K562 (cell line): ENCODE measurements around the gene CCNL2. TPM values are rescaled to one million over a fixed set of nuclear protein-coding genes. Genes with fewer than 3 reads are reported as not detected.

Experiments used
- CGGBP1 ChIP-seq: fragments of 250-450 bp; sonication (Bioruptor Pico); IDR thresholded peaks from 2 replicates; pipeline ENCODE4 v1.9.0; 2021; ENCODE audit warnings: mild to moderate bottlenecking
- GMEB1 ChIP-seq: fragments of 250-450 bp; sonication (Bioruptor Pico); IDR thresholded peaks from 2 replicates; pipeline ENCODE4 v1.4.0; 2020; ENCODE audit warnings: mild to moderate bottlenecking
- POLR2G ChIP-seq: fragments of 200-400 bp; formaldehyde crosslinking; IDR thresholded peaks from 2 replicates; pipeline ENCODE4 v1.6.1; 2017; ENCODE audit warnings: low read depth, mild to moderate bottlenecking, antibody characterized with exemption, low read length, moderate library complexity
- RBBP5 ChIP-seq: fragments of 200-600 bp; sonication (generic); IDR thresholded peaks from 2 replicates; pipeline ENCODE4 v1.6.1; 2012; ENCODE audit warnings: borderline replicate concordance, mild to moderate bottlenecking, low read length, control low read depth, inconsistent platforms; ENCODE audit not compliant: insufficient read depth, poor library complexity, severe bottlenecking
- RBM39 ChIP-seq: fragments of 200-400 bp; formaldehyde crosslinking; optimal IDR thresholded peaks from 2 replicates; pipeline ENCODE3; 2018; ENCODE audit warnings: low read depth, low read length
- SMARCA5 ChIP-seq: fragments of 450-650 bp; IDR thresholded peaks from 2 replicates; pipeline ENCODE4 v1.6.1; 2016
- SNAPC5 ChIP-seq: fragments of 250-450 bp; sonication (Bioruptor Pico); IDR thresholded peaks from 2 replicates; pipeline ENCODE4 v1.8.0; 2021; ENCODE audit warnings: moderate library complexity, mild to moderate bottlenecking, inconsistent platforms
- YBX1 ChIP-seq: fragments of 450-650 bp; IDR thresholded peaks from 2 replicates; pipeline ENCODE4 v1.7.1; 2016; ENCODE audit warnings: mild to moderate bottlenecking
- ZNF518B ChIP-seq: fragments of 250-450 bp; sonication (Bioruptor Pico); IDR thresholded peaks from 2 replicates; pipeline ENCODE4 v1.5.0; 2021; ENCODE audit warnings: mild to moderate bottlenecking, moderate library complexity
- polyA plus RNA-seq, 8 experiments: library from polyadenylated mRNA; depleted of rRNA in 4 of 8; stranded (reverse) in 5 of 8; unstranded in 3 of 8; fragments of >200 nt; fragmentation: Nextera tagmentation in 2 of 8; fragmentation: Illumina TruSeq in 1 of 8; extraction: Ambion mirVana in 2 of 8; extraction: Trizol in 1 of 8; gene quantifications; 2 replicates each; pipeline versions ENCODE4 v1.2.1 to v1.2.3, GENCODE V29; 2011 to 2014; ENCODE audit warnings: inconsistent platforms in 1 of 8, missing spikeins in 1 of 8
- total RNA-seq, 7 experiments: library from RNA; depleted of rRNA in 6 of 7; stranded (reverse); fragments of >200 nt in 6 of 7; fragmentation: Illumina TruSeq in 2 of 7; extraction: Trizol in 2 of 7; gene quantifications; 2 replicates each; pipeline versions ENCODE4 v1.2.1 to v1.2.3, GENCODE V29; 2011 to 2021; ENCODE audit warnings: low replicate concordance in 1 of 7

The CCNL2 gene
- total and polyA plus RNA-seq, 9 of the 15 experiments (the other 6 are each of a cell fraction or from before 2014, with no cell fraction given), result 2.8 to 287 (median 94.5) TPM

GRCh38 chr1:1374589-1374928 is 24.6 kb downstream of the CCNL2 start (continued):
- TF ChIP-seq GMEB1 (CRISPR knock-in tag) (no peak), POLR2G (no peak), RBM39 (no peak), SMARCA5 (no peak), YBX1 (no peak), RBBP5 (no peak), CGGBP1 (CRISPR knock-in tag) (no peak), ZNF518B (CRISPR knock-in tag) (no peak), SNAPC5 (CRISPR knock-in tag) (no peak)
